ENCODE results near the gene SIDT1.

DNA sequence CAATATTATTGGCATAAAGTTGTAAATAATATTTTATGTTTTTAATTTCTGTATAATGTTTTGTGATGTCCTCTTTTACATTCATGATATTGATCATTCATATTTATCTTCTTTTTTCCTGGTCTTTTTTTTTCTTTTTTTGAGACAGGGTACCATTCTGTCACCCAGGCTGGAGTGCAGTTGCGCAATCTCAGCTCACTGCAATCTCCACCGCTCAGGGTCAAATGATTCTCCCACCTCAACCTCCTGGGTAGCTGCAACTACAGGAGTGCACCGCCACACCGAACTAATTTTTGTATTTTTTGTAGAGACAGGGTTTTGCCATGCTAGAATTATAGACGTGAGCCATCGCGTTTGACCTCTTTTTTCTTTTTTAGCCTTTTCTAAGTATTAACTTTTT lies 111.2 kb downstream of the SIDT1 start:
- TF ChIP-seq CTCF (IDR thresholded peaks at IDR 0.05) (no peak), POLR2AphosphoS5 (IDR thresholded peaks at IDR 0.05) (no peak), EP300 (IDR thresholded peaks at IDR 0.05; ENCODE audit: low read depth) (no peak)

Measured in transverse colon (tissue), 4 donors.